HG03066 (cell line): ENCODE measurements around the gene SFTPA2.
"Not testable (repeated sequence)": the region's sequence is repeated elsewhere in the genome, so short reads cannot be mapped to it uniquely, and the experiment has no call there.

Source experiments
- ATAC-seq: cut with Tn5 transposase; IDR thresholded peaks from one replicate; pipeline ENCODE4 v1.9.1; 2021; ENCODE audit warnings: low read depth; ENCODE audit not compliant: unreplicated experiment

The SFTPA2 gene

DNA sequence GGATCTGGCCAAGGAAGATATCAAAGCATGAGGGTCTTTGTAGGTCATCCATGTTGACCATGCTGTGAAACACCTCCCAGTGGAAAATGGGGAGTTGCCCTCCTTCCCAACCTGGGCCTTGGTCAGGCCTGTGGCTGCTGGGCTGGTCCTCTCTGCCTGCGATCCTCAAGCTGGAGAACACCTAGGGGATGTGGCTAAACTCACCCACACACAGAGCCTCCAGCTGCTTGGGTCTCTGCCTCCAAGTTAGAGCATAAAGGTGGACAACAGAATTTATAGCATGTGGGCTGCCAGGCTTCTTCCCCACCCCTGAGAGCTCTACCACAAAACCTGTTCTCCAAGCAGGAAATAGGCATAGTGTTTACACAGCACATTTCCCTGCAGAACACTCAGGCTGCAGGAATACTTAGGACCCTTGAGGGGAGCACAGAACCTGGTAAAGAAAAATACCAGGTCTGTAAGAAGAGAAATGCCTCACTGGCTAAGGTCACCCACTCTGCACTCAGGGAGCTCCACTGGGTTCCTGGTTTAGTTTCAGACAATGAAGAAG lies at the start of gene SFTPA2:
TSS of gene SFTPA2 (minus strand) at position 248 of the 550 bp plus-strand sequence. CDS start 924 bp downstream, outside the sequence.
- no peak for ATAC-seq

DNA sequence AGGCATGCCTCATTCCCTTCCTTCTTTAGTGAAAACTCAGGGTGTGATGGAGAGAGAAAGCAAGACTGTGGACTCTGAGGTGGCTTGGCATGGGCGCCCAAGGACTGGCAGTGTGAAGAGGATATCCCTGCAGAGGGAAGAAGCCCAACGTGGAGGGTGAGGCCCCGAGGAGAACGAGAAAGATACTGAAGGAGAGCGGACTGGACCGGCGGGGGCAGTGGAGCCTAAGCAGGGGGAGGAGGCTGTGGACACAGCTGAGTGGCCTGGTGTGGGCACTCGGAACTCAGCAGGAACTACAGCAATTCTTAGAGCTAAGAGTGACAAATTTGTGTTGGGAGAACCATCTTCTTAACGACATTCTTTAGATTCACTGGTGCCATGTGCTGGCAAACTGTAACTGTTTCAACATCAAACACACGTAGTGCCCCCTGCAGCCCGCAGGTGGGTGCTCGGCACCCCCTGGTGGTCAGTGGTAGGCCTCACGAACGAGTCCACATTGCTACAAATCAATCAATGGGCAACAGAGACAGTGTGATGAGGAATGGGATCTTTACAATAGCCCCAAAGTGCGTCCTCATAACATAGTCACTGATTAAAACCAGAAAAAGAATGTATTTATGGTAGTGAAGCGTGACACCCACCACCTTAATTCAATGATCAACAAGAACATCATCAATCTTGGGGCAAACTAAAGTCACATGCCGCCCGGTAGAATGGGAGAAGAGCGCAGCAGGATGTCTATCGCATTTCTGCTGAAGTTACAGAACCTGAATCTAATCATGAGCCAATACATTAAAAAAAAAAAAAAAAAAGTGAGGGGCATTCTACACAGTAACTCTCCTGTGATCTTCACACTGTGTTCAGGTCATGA lies 48.5 kb upstream of the SFTPA2 start:
- ATAC-seq, result no peak

DNA sequence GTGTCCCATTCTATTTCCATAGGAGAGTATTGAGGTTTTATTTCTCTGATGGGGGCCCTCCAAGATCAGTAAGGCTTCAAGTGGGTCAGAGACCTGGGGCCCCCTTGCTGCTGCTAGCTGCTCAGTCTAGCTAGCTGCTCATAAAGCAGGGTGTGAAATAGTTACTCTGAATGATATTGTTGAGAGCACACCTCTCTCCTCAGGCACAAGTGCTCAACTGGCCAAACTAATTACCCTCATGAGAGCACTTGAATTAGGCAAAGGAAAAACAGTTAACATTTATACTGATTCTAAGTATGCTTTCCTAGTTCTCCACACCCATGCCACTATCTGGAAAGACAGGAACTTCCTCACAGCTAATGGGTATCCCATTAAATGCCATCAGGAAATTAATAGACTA lies 45.1 kb upstream of the SFTPA2 start:
- ATAC-seq, result no peak

DNA sequence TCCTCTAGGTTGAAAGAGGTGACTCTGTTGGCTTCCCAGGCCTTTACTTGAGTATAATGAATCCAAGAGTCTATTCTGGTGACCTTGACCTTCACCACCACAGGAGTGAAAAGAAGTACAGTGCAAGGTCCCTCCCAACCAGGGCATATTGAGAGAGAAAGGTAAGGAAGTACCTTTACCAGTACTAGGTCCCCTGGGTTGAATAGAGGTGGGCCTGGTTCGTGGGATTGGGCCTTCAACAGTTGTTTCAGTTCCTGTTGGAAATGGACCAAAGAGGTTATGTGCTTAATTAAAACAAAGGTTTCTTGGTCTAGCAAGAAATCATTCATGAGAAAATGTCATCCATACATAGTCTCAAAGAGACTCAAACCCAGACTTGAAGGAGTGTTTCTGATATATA lies 44.1 kb upstream of the SFTPA2 start:
- no peak for ATAC-seq

DNA sequence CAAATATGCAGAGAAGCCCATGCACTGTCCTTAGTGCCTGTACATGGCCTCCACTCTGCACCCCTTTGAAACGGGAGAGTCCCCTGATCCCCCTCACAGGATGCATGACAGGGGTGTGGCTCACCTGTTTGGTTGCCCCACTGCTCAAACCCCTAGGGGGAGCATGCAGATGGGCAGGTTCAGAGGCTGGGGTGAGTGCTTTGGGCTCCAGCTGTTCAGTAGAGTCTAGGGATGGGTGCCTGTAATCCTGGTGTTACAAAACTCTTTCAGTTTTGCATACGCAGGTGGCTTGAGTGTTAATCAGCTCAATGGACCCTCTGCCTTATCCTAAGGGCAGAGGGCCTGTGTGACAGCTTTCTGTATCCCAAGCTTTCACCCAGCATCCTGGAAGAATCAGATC lies 42.7 kb upstream of the SFTPA2 start:
- ATAC-seq, result no peak

DNA sequence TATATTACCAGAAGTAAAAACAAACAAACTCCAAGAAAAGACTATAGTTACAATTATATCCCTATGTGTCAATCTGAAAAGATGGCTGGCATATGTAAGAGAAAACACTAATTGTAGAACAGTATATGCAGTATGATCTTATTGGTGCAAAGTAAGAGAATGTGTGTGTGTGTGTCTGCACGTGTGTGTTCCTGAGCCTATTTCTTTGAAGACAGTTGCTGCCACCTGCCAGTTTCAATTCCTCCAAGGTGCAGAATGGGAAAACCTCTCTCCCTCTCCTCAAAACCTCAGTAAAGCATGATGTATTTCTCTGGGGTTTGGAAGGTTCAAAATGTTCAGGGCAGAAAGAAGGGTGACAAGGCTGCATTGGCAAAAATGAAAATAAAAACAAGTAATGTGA lies 41.7 kb upstream of the SFTPA2 start:
- ATAC-seq, result no peak

DNA sequence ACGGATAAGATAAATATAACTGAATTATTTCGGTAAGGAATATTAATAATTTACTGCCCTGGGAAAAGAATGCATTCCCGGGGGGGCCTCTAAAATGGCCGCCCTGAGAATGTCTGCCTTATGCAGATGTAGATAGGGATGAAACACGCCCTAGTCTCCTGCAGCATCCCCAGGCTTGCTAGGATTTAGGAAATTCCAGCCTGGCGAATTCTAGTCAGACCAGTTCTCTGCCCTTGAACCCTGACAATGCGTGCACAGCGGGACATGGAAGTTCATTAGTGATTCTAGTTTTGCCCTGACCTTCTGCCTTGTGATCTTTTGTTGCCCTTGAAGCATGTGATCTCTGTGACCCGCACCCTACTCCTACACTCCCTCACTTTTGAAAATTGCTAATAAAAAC lies 39.4 kb upstream of the SFTPA2 start:
- ATAC-seq, result not testable (repeated sequence)

DNA sequence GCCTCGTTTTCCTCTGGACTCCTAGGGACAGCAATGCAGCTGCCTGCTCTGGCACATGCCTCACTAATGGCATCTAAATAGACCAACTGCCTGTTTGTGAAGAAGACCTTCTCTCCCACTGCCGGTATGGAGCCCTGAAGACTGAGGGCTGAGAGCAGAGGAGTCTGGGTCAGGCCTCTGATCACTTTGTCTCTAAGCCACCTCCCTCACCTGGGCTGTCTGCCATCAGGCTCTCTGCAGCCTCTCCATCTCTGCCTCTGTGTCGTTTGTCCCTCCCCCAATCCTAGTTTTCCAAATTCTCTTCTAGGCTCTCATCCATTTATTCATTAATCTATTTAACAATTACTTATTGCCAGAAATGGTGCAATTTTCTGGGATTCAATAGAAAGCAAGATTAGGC lies 35.3 kb upstream of the SFTPA2 start:
- no peak for ATAC-seq

DNA sequence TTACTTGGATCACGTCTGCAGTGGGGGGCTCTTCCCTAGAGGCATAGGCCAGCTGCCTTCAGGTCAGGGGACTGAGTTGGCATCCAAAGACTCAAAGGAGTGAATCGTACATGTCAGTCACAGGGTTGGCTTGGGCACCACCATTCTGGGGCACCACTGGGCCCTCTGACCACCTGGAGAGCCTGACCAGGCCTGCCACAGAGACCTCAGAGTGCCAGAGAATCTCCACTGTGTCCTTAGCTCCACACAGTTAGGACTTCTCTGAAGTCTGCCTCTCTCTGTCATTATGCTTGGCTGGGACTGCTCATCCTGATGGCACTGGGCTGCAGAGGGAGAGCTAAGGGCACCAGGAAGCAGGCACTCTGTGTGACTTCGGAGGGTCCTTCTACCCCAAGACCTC lies 34.4 kb upstream of the SFTPA2 start:
- not testable (repeated sequence) for ATAC-seq

DNA sequence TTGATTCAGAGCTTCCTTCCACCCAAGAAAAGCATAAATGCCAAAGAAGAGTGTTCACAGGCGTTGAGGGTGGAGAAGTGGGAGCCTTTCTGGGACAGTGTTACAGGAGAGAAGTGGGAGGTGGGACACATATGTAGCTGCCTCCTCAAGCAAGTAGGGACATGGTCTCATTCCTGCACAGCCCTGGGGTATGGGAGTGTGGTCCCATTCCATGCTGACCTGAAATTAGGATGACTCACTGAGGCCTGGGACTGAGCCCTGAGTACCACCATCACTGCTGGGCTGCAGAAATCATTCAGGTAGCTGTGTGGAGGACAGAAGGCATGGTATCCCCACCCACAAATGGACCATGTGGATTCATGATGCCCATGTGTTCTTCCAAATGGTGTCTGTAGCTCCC lies 33.2 kb upstream of the SFTPA2 start:
- no peak for ATAC-seq

DNA sequence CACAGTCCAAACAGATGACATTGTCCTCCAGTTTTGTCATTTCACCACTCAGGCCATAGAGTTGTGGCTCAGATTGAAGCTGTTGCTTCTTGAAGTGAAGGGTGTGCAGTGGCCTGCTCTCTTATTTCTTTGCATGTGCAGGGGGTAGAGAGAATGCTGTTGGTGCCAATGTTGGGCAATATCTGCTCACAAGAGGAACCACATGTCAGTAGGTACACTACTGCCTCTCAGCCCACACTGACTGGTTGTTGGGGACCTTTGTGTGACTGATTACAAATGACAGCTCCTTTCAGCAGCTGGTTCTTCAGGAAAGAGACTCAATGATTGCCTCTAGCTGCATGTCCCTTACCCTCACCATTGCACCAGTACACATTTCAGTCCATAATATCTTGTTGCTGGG lies 28.6 kb upstream of the SFTPA2 start:
- ATAC-seq, result no peak

DNA sequence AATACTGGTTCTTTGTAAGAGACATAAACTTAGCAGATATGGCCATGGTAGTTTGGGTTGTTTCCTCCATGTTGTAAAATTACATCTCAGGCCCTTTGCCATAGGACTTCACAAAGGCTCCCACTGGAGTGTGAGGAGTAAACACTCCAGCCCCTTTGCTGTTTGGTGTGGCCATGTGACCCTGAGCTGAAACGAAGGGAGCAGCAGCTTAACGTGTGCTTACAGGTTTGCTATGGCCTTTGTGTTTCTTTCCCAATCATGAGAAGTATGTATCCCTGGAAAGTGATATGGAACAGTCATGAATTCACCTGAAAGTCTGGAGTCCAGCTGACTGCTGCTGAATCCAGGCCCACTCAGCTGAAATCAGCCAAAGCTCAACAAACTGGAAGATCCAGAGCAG lies 26.7 kb upstream of the SFTPA2 start:
- ATAC-seq, result no peak

DNA sequence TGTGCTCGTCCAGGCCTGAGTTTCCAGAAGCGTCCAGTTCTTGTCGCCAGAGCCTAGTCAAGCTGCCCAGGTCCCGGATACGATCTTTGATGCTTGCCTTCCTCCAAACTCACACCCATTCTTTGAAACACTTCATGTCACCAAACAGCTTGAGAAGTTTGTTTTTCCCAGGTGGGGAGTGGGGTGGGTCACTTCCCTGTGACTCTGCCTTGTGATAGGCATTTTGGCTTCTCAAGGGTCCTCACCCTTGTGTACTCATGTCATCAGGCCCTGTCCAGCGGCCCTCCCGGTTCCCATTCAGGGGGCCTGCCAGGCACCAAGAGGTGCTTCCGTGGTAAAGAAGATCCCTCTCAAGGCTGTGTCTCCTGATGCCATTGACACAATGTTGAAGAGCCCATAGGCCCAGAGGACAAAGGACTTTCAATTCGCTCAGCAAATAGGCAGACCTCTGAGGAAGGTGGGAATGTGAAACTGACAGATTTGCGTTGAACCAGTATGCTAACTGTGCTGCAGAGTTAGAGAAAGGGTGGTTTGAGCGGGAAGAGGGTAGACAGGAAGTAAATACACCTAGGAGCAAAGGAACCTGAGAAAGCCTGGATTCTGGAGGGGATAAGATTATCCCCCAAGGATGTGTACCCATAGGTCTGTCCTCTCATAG lies 25.8 kb upstream of the SFTPA2 start:
- no peak for ATAC-seq

DNA sequence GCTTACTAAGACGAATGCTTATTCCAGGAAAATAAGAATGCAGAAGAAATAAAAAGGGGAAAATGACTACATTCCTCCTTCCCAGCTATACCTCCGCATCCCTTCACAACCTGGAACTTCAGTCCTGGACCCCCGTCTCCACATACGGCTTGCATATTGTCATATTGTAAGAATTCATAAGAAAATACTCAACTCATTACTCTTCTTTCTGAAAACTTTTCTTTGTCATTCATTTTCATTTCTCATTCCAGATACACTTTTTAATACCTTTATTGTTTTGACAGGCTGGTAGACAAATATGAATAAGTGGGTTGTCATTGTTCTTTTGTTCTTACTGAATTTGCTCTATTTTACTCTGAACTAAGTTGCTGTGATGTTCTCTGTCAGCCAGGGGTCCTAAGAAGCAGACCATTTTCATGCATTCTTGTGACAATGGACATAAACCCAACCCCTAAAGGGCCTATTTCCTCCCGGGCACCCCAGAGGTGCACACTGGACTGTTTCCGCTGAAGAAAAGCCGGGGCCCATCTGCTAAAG lies 23.3 kb upstream of the SFTPA2 start:
- no peak for ATAC-seq

DNA sequence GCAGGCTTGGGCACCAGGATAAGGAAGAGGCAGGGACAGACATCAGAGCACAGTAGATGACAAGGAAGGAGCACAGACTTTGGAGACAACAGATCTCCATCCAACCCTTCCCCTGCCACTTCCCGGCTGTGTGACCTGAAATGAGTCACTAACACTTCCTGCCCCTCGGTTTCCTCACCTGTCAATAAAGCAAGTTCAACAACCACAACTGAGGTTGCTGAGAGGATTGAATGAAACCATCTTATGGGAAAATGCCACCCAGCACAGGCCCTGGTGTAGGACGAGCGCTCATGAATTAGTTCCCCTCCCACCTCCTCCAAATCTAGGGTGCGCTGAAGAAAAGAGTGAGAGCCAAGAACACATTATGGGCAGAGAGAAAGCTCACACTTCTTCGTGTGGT lies 22.7 kb upstream of the SFTPA2 start:
- ATAC-seq, result not testable (repeated sequence)

DNA sequence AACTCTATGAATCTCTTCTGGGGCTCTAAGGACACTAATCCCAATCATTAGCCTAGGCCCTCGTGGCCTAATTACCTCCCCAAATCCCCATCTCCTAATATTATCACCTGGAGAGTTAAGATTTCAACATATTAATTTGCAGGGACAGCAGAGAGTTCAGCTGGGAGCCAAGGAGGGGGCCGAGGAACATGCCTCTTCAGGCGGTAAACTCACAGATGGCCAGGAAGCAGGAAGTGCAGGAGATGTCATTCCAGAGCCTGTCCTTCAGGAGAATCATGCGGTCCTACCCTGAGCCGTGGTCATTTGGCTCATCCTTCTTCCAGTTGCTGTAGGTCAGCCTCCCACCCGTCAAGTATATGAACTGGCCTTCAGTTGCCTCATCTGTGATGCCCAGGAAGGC lies 21.9 kb upstream of the SFTPA2 start:
- no peak for ATAC-seq

DNA sequence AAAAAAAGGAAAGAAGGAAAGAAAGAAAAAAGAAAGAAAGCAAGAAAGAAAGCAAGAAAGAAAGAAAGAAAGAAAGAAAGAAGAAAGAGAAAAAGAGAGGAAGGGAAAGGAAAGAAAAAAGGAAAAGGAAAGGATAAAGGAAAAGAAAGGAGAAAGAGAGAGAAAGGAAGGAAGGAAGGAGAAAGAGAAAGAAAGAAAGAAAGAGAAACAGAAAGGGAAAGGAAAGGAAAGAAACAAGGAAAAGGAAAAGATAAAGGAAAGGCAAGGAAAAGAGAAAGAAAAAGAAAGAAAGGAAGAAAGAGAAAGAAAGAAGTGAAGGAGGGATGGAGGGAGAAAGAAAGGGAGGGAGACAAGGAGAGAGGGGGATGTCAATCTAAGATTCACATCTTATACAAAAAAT lies 20.8 kb upstream of the SFTPA2 start:
- ATAC-seq, result no peak

DNA sequence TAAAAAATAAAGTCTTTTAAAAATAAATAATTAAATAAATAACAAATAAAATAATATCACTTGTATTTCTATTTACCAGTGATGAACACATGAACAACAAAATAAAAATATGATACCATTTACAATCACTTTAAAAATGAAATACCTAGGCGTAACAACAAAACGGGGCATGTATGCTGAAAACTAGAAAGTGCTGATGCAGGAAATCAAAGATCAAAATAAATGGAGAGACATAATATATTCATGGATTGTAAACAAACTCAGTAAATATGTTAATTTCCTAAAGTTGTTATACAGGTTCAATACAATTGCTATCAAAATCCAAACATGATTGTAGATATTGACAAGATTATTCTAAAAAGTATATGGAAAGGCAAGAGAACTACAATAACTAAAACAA lies 19.2 kb upstream of the SFTPA2 start:
- ATAC-seq, result no peak

DNA sequence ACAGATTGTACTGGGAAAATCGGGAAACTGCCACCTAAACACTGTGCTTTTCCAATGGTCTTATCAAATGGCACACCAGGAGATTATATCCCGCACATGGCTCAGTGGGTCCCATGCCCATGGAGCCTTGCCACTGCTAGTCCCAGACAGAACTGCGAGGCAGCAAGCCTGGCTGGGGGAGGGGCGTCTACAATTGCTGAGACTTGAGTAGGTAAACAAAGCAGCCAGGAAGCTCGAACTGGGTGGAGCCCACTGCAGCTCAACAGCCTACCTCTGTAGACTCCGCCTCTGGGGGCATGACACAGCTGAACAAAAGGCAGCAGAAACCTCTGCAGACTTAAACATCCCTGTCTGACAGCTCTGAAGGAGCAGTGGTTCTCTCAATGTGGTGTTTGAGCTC lies 10.4 kb upstream of the SFTPA2 start:
- not testable (repeated sequence) for ATAC-seq

DNA sequence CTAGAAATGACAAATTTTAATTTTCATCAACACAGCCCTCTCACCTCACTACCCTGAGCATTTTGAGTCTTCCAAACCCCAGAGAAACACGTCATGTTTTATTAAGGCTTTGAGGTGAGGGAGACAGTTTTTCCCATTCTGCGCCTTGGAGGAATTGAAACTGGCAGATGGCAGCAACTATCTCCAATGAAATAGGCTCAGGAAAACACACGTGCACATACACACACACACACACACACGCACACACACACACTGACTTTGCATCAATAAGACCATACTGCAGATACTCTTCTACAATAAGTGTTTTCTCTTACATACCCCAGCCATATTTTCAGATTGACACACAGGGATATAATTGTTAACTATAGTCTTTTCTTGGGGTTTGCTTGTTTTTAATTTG lies 3.2 kb upstream of the SFTPA2 start:
- no peak for ATAC-seq

DNA sequence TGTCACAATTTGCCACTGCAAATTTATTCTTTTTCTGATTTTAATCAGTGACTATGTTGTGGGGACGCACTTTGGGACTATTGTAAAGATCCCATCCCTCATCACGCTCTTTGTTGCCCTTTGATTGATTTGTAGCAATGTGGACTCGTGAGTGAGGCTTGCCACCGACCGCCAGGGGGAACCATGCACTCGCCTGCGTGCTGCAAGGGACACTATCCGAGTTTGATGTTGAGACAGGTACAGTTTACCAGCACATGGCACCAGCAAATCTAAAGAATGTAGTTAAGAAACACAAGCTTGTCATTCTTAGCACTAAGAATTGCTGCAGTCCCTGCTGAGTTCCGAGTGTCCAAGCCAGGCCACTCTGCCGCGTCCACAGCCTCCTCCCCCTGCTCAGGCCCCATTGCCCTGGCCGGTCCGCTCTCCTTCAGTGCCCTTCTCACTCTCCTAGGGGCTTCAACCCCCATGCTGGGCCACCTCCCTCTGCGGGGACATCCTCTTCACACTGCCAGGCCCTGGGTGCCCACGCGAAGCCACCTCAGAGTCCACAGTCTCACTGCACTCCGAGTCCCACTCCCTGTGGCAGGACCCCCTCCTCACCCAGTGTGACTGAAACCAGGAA lies 2.0 kb upstream of the SFTPA2 start:
- ATAC-seq, result no peak
